NK-92 (cell line): ENCODE measurements around the gene CENPK.
"Not testable (repeated sequence)": the region's sequence is repeated elsewhere in the genome, so short reads cannot be mapped to it uniquely, and the experiment has no call there.

ENCODE experiments used
- DNase-seq: peaks from one replicate; lab custom pipeline; 2025; ENCODE audit not compliant: unreplicated experiment; lab: John Stamatoyannopoulos, UW

The CENPK gene, protein sequence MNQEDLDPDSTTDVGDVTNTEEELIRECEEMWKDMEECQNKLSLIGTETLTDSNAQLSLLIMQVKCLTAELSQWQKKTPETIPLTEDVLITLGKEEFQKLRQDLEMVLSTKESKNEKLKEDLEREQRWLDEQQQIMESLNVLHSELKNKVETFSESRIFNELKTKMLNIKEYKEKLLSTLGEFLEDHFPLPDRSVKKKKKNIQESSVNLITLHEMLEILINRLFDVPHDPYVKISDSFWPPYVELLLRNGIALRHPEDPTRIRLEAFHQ

DNA sequence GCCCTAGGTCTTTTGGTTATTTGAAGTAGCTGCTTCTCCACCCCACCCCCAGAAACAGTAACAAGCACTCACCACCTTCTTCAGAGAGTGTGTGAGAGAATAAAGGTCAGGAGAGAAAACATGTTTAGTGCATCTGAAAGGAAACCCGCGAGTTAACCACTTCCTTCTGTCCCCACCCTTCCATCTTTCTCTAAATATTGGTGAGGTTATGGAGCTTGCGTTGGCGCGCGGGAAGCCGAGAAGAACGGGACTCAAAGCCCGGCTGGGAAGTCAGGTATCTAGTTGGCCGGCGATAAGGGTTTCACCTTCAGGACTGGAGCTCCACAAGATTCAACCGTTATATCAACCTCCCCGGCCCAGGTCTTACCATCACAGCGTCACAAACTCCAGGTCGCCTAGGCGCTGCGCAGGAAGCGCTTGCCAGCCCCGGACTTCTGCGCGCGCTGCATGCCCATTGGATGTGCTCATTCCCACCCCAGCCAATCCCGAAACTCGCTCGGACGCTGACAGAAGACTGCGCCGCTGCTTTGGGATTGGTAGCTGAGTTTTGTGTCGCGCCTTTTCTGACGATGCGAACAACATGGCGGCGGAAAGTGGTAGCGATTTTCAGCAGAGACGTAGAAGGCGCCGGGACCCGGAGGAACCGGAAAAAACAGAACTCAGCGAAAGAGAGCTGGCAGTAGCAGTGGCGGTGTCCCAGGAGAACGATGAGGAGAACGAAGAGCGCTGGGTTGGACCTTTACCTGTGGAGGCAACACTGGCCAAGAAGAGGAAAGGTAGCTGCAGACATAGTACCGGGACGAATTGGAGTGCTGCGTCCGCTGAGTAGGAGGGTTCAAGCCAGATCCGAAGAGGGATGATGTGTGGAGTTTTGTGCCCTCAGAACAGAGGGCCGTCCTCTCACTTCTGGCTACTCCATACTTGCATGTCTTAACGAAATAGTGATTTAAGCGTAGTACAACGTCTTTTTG is at the start of gene CENPK, which contains the start of gene PPWD1:
Gene CENPK (minus strand): TSS at position 438 of the 971 bp plus-strand sequence. CDS start 8,261 bp downstream, outside the sequence.
Gene PPWD1 (plus strand): TSS at position 566 of the 971 bp plus-strand sequence. CDS start 15 bp downstream, at position 581.
- DNase-seq = peak; percentile 62

DNA sequence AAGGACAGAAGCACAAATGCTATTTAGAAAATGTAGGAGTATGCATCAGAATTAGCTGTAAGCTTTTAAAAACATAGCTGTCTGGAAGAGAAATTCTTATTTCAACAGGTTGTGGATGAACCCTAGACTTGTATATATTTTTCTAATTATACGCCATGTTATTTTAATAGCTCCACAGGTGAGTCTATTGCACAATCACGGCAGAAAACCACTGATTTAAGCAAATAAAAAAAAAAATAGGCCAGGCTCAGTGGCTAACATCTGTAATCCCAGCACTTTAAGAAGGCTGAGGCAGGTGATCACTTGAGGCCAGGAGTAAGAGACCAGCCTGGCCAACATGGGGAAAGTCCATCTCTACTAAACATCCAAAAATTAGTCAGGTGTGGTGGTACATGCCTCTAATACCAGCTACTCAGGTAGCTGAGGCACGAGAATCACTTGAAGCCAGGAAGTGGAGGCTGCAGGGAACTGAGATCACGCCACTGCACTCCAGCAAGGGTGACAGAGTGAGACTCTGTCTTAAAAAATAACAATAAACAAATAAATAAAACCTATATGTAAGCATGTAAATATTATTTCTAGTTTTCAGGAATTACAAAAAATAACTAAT is 49.4 kb upstream of the CENPK start:
- no peak for DNase-seq

DNA sequence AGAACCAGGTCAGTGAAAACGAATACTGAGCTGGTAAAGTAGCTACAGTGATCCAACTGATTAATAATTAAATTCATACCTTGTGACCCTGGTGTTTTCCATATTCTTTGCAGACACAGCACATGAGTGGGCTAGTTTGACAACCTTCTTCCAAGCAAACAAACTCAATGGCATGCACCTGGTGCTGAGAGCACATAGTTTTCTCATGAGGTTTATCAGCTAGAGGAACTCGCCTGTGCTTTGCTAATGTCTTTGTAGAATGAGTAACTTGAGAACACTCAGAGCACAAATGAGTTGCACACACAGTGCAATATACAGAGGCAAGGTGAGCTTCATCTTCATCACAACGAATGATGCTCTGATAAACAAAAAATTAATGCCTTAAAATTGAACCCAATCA is 48.6 kb upstream of the CENPK start:
- DNase-seq = no peak

DNA sequence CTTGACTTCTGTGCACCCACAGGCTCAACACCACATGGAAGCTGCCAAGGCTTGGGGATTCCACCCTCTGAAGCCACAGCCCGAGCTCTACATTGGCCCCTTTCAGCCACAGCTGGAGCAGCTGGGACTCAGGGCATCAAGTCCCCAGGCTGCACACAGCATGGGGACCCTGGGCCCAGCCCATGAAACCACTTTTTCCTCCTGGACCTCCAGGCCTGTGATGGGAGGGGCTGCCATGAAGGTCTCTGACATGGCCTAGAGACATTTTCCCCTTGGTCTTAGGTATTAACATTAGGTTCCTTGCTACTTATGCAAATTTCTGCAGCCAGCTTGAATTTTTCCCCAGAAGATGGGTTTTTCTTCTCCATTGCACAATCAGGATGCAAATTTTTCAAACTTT is 38.8 kb upstream of the CENPK start:
- not testable (repeated sequence) for DNase-seq

DNA sequence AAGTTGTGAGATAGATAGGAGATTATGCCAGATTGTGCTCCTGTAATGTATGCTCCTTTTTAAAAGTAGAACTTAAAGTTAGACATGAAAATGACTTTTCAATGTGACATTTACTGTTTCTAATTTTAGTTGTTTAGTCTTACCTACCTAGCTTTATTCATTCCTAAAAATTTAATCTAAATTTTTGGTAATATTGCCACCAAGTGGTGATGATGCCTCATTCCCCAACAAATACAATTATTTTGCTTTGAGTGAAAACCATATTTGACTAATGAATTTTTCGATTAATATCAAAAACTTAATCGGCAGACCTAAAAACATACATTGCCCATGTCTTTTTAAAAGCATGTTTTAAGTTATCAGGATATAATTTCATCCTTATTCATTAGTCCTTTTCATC is 25.7 kb upstream of the CENPK start:
- no peak for DNase-seq

DNA sequence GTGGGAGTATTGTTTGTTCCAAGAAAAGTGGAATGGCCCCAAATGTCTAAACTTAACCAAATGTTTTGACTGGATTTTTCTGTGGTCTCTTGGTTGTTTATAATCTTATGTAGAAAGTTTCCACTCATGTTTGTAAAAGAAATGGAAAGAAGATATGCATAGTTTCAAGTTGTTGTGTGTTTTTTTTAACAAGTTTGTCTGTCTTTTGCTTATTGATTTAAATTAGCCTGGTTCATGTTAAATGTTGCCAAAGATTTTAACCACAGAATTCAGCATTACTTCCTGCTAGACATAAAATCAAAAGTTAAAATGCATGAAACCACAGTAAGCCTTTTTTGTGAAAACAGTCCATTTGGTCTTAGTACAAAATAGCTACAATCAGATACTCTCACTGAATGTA is 14.2 kb upstream of the CENPK start:
- DNase-seq = no peak

DNA sequence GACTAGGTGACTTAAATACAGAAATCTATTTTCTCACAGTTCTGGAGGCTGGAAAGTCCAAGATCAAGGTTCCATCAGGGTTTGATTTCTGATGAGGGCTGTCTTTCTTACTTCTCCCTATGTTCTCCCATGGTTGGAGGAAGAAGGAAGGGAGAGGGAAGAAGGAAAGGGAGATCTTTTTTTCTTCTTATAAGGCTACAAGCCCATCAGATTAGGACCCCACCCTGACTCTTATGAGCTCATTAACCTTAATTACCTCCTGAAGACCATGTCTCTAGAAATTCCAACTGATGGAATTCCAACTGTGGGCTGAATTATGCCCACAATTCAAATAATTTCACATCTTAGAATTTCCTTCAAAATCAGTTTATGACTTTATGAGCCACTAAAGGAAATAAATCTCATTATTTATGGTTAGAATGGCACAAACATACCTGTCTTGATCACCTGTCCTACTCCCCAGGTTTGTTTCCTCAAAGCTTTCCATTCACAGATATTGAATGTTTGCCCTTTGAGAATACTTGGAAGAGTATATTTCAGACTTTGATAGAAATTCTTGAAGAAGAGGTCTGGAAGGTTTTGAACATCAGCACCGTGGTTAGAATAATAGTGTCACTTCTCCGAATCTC is 7.7 kb upstream of the CENPK start:
- DNase-seq = no peak

DNA sequence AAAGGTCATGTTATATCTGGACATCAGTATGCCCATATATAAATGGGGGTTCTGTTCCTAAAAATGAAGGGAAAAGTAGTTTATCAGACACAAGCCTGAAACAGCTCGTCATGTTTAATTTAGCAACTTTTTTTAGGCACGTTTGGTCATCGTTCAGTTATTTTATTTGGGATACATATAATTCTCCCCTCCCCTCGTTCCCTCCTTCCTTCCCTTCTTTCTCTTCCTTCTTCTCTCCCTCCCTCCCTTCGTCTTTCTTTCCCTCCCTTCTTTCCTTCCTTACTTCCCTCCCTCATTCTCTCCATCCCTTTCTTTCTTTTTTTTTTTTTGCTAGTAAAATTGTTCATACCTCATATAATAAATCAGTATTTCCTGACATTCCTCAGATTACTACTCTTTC is 3.5 kb upstream of the CENPK start:
- no peak for DNase-seq

DNA sequence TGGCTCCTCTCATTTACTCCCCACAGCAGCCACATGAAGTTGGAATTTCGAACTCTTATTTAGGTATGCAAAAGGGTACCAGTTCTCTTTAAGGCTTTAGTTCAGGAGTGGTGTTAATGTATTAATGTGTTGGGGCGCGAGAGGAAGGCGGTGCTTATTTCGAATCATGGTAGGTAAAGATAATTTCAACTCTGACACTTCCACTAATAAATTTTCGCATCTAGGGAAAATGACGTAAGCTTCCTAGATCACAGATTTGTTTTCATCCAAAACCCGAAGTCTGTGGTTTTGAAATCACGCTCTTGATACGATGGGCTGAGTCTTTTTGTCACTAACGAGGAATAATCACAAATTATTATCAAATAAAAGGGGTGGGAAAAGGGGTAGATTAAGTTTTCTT is 809 bp upstream of the CENPK start:
- no peak for DNase-seq

DNA sequence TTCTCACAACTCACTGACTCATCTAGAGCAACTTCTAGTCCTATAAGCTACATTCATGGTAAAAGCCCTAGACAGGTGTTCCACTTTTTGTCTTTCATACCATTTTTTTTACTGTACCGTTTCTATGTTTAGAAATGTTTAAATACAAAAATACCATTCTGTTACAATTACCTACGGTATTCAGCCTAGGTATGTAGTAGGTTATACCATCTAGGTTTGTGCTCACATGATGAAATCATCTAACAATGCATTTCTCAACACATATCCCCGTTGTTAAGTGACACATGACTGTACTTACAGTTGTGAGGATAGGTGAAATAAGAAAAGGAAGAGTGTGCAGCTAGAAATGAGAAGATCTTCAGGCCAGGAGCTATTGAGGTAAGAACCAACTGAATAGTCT is 6.2 kb downstream of the CENPK start:
- no peak for DNase-seq

DNA sequence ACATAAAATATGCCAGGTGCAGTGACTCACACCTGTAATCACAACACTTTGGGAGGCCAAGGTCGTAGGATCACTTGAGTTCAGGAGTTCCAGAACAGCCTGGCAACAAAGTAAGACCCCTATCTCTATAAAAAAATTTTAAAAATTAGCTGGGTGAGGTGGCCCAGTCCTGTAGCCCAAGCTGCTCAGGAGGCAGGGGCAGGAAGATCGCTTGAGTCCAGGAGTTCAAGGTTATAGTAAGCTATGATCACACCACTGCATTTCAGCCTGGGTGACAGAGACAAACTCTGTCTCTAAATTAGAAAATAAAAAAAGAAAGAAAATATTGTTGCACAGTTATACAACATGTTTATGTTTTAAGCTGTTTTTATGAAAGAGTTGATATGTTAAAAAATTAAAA is 6.8 kb downstream of the CENPK start:
- DNase-seq = no peak

DNA sequence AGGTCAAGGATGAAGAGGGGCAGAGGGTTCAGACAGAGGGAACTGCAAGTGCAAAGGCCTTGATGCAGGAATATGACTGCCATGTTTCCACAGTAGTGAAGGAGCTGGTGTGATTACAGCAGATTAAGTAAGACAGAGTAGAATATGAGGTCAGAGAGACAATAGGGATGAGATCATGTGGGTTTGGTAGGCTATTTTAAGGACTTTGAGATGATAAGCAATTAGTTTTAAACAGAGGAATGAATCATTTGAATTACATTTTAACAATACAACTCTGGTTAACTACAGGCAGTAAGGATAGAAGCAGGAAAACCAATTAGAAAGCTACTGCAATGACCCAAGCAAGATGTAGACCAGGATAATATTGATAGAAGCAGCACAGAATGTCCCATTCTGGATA is 7.7 kb downstream of the CENPK start:
- no peak for DNase-seq

DNA sequence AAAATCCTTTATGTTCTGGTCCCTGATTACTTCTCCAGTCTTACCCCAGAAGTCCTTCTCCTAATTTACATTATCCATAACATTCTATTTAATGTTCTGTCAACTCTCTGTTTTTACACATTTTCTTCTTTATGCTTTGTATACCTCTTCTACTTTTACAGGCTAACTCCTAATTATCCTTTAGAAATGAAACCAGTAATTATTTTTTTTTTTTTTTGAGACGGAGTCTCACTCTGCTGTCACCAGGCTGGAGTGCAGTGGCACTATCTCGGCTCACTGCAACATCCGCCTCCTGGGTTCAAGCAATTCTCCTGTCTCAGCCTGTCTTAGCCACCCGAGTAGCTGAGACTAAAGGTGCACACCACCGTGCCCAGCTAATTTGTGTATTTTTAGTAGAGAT is 9.0 kb downstream of the CENPK start:
- DNase-seq = no peak

DNA sequence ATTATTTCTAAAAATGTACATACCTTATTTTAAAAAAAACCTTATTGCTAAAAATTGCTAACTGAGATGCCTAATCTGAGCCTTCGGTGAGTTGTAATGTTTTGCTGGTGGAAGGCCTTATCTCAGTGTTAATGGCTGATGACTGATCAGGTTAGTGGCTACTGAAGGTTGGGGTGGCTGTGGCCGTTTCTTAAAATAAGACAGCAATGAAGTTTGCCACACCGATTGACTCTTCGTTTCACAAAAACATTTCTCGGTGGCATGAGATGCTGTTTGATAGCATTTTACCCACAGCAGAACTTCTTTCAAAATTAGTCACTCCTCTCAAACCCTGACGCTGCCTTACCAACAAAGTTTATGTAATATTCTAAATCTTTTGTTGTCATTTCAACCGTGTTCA is 14.7 kb downstream of the CENPK start:
- DNase-seq = no peak

DNA sequence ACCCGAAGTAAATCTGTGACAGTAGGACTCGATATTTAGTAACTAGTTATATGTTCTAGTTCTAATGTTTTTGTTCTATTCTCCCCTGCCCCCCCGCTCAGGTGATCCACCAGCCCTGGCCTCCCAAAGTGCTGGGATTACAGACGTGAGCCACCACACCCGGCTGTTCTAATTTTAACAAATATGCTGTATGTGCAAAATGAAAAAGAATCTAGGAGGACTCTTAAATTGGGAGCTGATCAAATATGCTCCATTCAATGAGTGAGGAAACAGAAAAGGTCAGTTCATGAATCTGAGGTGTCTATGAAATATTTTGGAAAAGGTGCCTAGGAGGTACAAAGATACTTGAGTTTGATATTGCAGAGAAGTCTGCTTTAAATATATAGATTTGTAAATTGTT is 16.8 kb downstream of the CENPK start:
- DNase-seq = no peak

DNA sequence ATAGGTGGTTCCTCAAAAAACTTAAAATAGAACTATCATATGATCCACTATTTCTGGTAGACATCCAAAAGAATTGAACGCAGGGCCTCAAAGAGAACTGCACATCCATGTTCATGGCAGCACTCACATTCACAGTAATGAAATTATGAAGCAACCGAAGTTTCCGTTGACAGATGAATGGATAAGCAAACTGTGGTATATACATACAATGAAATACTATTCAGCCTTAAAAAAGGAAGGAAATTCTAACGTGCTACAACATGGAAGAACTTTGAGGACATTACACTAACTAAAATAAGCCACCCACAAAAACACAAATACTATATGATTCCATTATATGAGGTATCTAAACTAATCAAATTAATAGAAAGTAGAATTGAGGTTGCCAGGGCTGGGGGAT is 18.5 kb downstream of the CENPK start:
- no peak for DNase-seq

DNA sequence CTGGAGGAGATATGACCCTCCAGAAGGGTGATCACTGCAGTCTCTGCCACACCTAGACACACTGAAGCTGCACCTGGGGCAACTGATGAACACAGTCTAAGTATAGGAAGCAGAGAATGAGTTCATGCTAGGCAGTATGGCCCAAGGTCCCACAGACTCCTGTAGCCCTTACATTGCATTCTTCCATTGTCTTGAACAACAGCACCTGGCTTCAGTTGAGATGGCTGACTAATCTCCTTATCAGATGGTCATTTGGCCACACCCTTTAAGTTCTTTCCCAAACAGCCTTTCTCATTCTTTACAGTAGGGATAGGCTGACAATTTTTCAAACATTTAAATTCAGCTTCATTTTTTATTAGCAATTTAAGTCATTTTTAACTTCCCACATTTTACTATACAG is 23.1 kb downstream of the CENPK start:
- no peak for DNase-seq

DNA sequence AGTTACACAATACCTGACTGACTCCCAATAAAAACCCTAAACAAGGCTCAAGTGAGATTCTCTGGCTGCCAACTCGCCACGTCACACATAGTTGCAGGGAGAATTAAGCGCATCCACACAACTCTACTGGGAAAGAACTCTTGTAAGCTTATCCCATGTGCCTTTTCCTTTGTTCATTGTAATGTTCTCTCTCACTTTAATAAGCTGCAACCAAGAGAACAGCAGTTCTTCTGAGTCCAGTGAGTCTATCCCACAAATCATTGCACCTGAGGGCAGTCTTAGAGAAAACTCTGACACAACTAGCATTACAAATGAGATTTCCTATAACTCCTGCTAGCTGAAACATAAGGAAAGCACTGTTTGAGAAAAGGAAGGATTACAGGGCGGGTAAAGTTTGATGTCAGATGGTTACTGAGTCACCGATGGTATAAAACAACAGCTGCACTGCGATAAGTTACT is 27.4 kb downstream of the CENPK start:
- DNase-seq = no peak

DNA sequence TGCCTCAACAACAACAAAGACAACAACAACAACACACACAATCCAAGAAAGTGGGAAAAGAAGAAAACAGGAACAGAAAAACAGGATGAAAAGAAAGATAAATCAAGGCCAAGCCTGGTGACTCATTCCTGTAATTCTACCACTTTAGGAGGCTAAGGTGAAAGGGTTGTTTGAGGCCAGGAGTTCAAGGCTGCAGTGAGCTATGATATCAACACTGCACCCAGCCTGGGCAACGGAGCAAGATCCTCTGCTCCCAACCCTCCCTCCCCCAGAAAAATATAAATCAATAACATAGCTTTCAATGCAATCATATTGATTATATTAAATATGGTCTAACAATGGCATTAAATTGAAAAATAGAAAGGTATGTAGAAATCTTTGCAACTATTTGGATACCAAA is 32.1 kb downstream of the CENPK start:
- no peak for DNase-seq

DNA sequence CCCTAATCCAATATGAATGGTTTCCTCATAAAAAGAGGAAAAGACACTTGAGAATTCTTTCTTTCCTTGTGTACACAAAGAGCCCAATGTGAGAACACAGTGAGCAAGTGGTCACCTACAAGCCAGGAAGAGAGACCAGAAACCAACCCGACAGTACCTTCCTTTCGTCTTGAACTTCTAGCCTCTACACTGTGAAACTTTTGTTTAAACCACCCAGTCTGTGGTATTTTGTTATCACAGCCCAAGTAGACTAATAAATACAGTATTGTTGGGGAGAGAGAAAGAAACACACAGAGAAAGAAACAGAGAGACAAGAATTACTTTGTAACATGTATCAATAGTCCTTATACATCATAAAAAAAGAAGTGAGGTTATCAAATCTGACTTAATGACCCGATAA is 37.2 kb downstream of the CENPK start:
- DNase-seq = no peak
